HepG2 (cell line): ENCODE results near the gene ANO6. TPM values are rescaled to one million over a fixed set of nuclear protein-coding genes. Genes with fewer than 3 reads are reported as not detected.

Experiments used
- ATAC-seq: fragments of 200-7000 bp; cut with Tn5 transposase; 3 replicates; pipeline ENCODE4 v1.9.1; 2020; ENCODE audit warnings: mild to moderate bottlenecking, moderate library complexity
- BruUV-seq: library from RNA; stranded (reverse); fragments of 400-500 nt; replicated peaks from 2 replicates; lab custom pipeline; 2021; lab: Mats Ljungman, UMichigan
- CTCF ChIA-PET: fragments of 300-600 bp; formaldehyde crosslinking; extraction: SDS; loops from one replicate; lab custom pipeline; 2021; ENCODE audit warnings: low total read pairs, inconsistent platforms, low intra/inter-chr PET ratio; lab: Yijun Ruan, JAX
- POLR2A ChIA-PET: fragments of 350-600 bp; sonication (Branson Sonifier 250); formaldehyde crosslinking; loops from one replicate; lab custom pipeline; 2020; ENCODE audit warnings: antibody characterized with exemption, inconsistent platforms; lab: Yijun Ruan, JAX
- DNase-seq: peaks from one replicate; pipeline ENCODE4 v3.0.0-alpha.2; 2015; ENCODE audit warnings: low spot score
- FAIRE-seq: peaks from 3 replicates; lab custom pipeline; 2011; peaks lifted over from hg19 to GRCh38; lab: Jason Lieb, UNC
- H2AFZ ChIP-seq: one replicate; pipeline ENCODE4 v1.6.1; 2011; ENCODE audit warnings: low read length, inconsistent platforms
- H3K27ac ChIP-seq: fragments of 300-600 bp; 3 replicates; pipeline ENCODE4 v1.8.0; 2011; ENCODE audit warnings: mixed run types, mild to moderate bottlenecking, mixed read lengths, low read length, inconsistent platforms; ENCODE audit not compliant: insufficient read depth; ENCODE audit errors: extremely low read length
- H3K27me3 ChIP-seq, 2 experiments: fragments of 200-600 bp in 1 of 2; 2 replicates in 1 of 2; 3 replicates in 1 of 2; pipeline versions ENCODE4 v1.6.0 to v1.8.0; 2011; ENCODE audit warnings: low read length in 2 of 2, mild to moderate bottlenecking in 2 of 2, moderate library complexity in 2 of 2, inconsistent platforms in 1 of 2; ENCODE audit not compliant: insufficient read depth in 2 of 2, control insufficient read depth in 1 of 2
- H3K36me3 ChIP-seq, 2 experiments: fragments of 200-600 bp in 1 of 2; replicated peaks in 1 of 2; 2 replicates in 1 of 2; 3 replicates in 1 of 2; pipeline versions ENCODE4 v1.5.1 to v1.8.0; 2011; ENCODE audit warnings: low read length in 2 of 2, inconsistent platforms in 1 of 2; ENCODE audit not compliant: insufficient read depth in 2 of 2, control insufficient read depth in 1 of 2
- H3K4me1 ChIP-seq: 2 replicates; pipeline ENCODE4 v1.5.1; 2012; ENCODE audit warnings: low read length, inconsistent platforms; ENCODE audit not compliant: insufficient read depth
- H3K4me2 ChIP-seq: 2 replicates; pipeline ENCODE4 v1.6.0; 2011; ENCODE audit warnings: low read depth, low read length, inconsistent platforms
- H3K4me3 ChIP-seq, 3 experiments: fragments of 200-600 bp in 1 of 3; sonication (generic), shearing (Covaris generic) in 1 of 3; replicated peaks in 1 of 3; 2 replicates each; pipeline ENCODE4 v1.5.1; 2011 to 2016; ENCODE audit warnings: low read length in 3 of 3, inconsistent platforms in 2 of 3, low read depth in 2 of 3, mild to moderate bottlenecking in 2 of 3, control low read depth in 1 of 3, mixed read lengths in 1 of 3; ENCODE audit not compliant: insufficient read depth in 1 of 3
- H3K79me2 ChIP-seq: one replicate; pipeline ENCODE4 v1.6.1; 2011; ENCODE audit warnings: low read length, inconsistent platforms; ENCODE audit not compliant: insufficient read depth
- H3K9ac ChIP-seq: 2 replicates; pipeline ENCODE4 v1.6.0; 2011; ENCODE audit warnings: mild to moderate bottlenecking, low read depth, low read length, inconsistent platforms; ENCODE audit not compliant: insufficient read depth
- H3K9me3 ChIP-seq: 2 replicates; pipeline ENCODE4 v1.5.1; 2012; ENCODE audit warnings: mild to moderate bottlenecking, low read length
- H4K20me1 ChIP-seq: 2 replicates; pipeline ENCODE4 v1.6.0; 2011; ENCODE audit warnings: inconsistent platforms, mild to moderate bottlenecking, low read length, moderate library complexity; ENCODE audit not compliant: insufficient read depth
- AKAP8 ChIP-seq: sonication (generic); formaldehyde crosslinking; IDR thresholded peaks from 2 replicates; pipeline ENCODE4 v1.5.1; 2020; ENCODE audit warnings: mild to moderate bottlenecking, missing genetic modification reagents
- ATF3 ChIP-seq: sonication (generic); formaldehyde crosslinking; IDR thresholded peaks from 2 replicates; pipeline ENCODE4 v1.4.0; 2020; ENCODE audit warnings: missing genetic modification reagents
- HES4 ChIP-seq: sonication (generic); formaldehyde crosslinking; IDR thresholded peaks from 2 replicates; pipeline ENCODE4 v1.9.0; 2021; ENCODE audit warnings: mild to moderate bottlenecking, missing genetic modification reagents, borderline replicate concordance
- MXI1 ChIP-seq: IDR thresholded peaks from 3 replicates; pipeline ENCODE4 v1.6.1; 2012; ENCODE audit warnings: low read depth, low read length, inconsistent platforms, borderline replicate concordance
- NFYB ChIP-seq: sonication (generic); formaldehyde crosslinking; IDR thresholded peaks from 2 replicates; pipeline ENCODE4 v1.4.0; 2020; ENCODE audit warnings: missing genetic modification reagents
- RBFOX2 ChIP-seq: fragments of 200-400 bp; formaldehyde crosslinking; IDR thresholded peaks from 2 replicates; pipeline ENCODE4 v1.6.1; 2017; ENCODE audit warnings: low read depth, mild to moderate bottlenecking, low read length
- REST ChIP-seq, 2 experiments: IDR thresholded peaks; 2 replicates each; pipeline ENCODE4 v1.6.1; 2011 to 2012; ENCODE audit warnings: low read length in 2 of 2, borderline replicate concordance in 1 of 2, low read depth in 1 of 2, mild to moderate bottlenecking in 1 of 2, moderate library complexity in 1 of 2
- SNRNP70 ChIP-seq: fragments of 200-400 bp; formaldehyde crosslinking; IDR thresholded peaks from 2 replicates; pipeline ENCODE4 v1.6.1; 2017; ENCODE audit warnings: mild to moderate bottlenecking, low read depth, low read length, moderate library complexity
- SPEN ChIP-seq: sonication (generic); formaldehyde crosslinking; IDR thresholded peaks from 2 replicates; pipeline ENCODE4 v1.5.1; 2020; ENCODE audit warnings: low read depth, mild to moderate bottlenecking, missing genetic modification reagents
- TFE3 ChIP-seq: IDR thresholded peaks from 2 replicates; pipeline ENCODE4 v1.6.1; 2016
- TGIF2 ChIP-seq: IDR thresholded peaks from 2 replicates; pipeline ENCODE4 v1.6.1; 2016; ENCODE audit warnings: control low read depth, missing compliant biosample characterization
- TRAFD1 ChIP-seq: sonication (generic); formaldehyde crosslinking; IDR thresholded peaks from 2 replicates; pipeline ENCODE4 v1.5.1; 2020; ENCODE audit warnings: missing genetic modification reagents, mild to moderate bottlenecking, borderline replicate concordance
- XBP1 ChIP-seq: sonication (generic); formaldehyde crosslinking; IDR thresholded peaks from 2 replicates; pipeline ENCODE4 v1.5.0; 2020; ENCODE audit warnings: missing genetic modification reagents
- ZBTB7A ChIP-seq: sonication (generic); formaldehyde crosslinking; IDR thresholded peaks from 2 replicates; pipeline ENCODE4 v1.8.0; 2022; ENCODE audit warnings: mild to moderate bottlenecking, missing genetic modification reagents
- ZNF20 ChIP-seq: sonication (generic); formaldehyde crosslinking; IDR thresholded peaks from 2 replicates; pipeline ENCODE4 v1.4.0; 2020; ENCODE audit warnings: mild to moderate bottlenecking, moderate library complexity, missing genetic modification reagents
- ZNF362 ChIP-seq: sonication (generic); formaldehyde crosslinking; IDR thresholded peaks from 2 replicates; pipeline ENCODE4 v1.4.0; 2020; ENCODE audit warnings: missing genetic modification reagents, mild to moderate bottlenecking, borderline replicate concordance
- ZNF383 ChIP-seq: sonication (generic); formaldehyde crosslinking; IDR thresholded peaks from 2 replicates; pipeline ENCODE4 v1.4.0; 2020; ENCODE audit warnings: missing genetic modification reagents, mild to moderate bottlenecking, borderline replicate concordance
- ZNF776 ChIP-seq: sonication (generic); formaldehyde crosslinking; IDR thresholded peaks from 2 replicates; pipeline ENCODE4 v1.4.0; 2020; ENCODE audit warnings: mild to moderate bottlenecking, missing genetic modification reagents
- WGBS: methylation state at CpG from one replicate; pipeline ENCODE4 v1.1.6; 2017; ENCODE audit warnings: low lambda C conversion rate; 5-methylcytosine and 5-hydroxymethylcytosine counted together
- in situ Hi-C: cut with HindIII; loops from 2 replicates; pipeline ENCODE4 v1.10.0; 2017; ENCODE audit warnings: low pct_unique_long_range_greater_than_20kb; ENCODE audit not compliant: extremely low pct_ligation_motif_present
- intact Hi-C: fragments of 100-400 bp; cut with micrococcal nuclease; formaldehyde crosslinking; loops from one replicate; pipeline ENCODE4 v1.10.0; 2022; ENCODE audit not compliant: unreplicated experiment
- polyA plus RNA-seq, 8 experiments: library from polyadenylated mRNA; depleted of rRNA in 3 of 8; stranded (reverse) in 7 of 8; unstranded in 1 of 8; fragments of >200 nt; fragmentation: Illumina TruSeq in 4 of 8; extraction: Trizol in 4 of 8; gene quantifications; 2 replicates each; pipeline versions ENCODE4 v1.2.1 to v1.2.3, GENCODE V29; 2011 to 2016; ENCODE audit warnings: low read depth in 4 of 8, missing spikeins in 1 of 8, mixed read lengths in 1 of 8; ENCODE audit not compliant: insufficient read depth in 1 of 8
- total RNA-seq, 5 experiments: library from RNA; depleted of rRNA; stranded (reverse); fragments of >200 nt; fragmentation: Illumina TruSeq; extraction: Trizol; gene quantifications; 2 replicates each; pipeline ENCODE4 v1.2.3, GENCODE V29; 2016; ENCODE audit warnings: low read depth in 1 of 5

The ANO6 gene
- total and polyA plus RNA-seq, 2 of the 13 experiments (the other 11 are each of a cell fraction or from before 2014, with no cell fraction given): 37.8 to 57.1 TPM

- H2AFZ ChIP-seq: no peak overlapping the region
- H3K9ac ChIP-seq: no peak overlapping the region
- CTCF ChIA-PET: no interaction called here
- H3K4me1 ChIP-seq: no peaks in the 10 kb centered on the region
- H3K4me3 ChIP-seq: no peak overlapping the region
- ATAC-seq: no peak
- H3K79me2 ChIP-seq: no peaks in the 10 kb centered on the region
- intact Hi-C loops (no loop called here), in situ Hi-C loops (no loop called here)
- no TSS peak for BruUV-seq
- H4K20me1 ChIP-seq: no peaks in the 10 kb centered on the region
- H3K9me3 ChIP-seq: no peaks in the 10 kb centered on the region
- POLR2A ChIA-PET: no interaction called here
- H3K36me3 ChIP-seq: peaks cover 4 to 36% of the 10 kb centered on the region in 2 experiments; a peak in 3 of 5 replicates
- no peak for FAIRE-seq
- no peak overlapping the region for H3K4me2 ChIP-seq
- no peaks in the 10 kb centered on the region for H3K27me3 ChIP-seq
- H3K27ac ChIP-seq: no peak overlapping the region
- DNase-seq: no peak
- 92% methylated on average over 2 of the region's 2 CpGs for WGBS
- TF ChIP-seq REST (IDR thresholded peaks at IDR 0.05; ENCODE audit: borderline replicate concordance in 1 of 2, low read depth in 1 of 2, low read length in 2 of 2) (no peak), HES4 (CRISPR knock-in tag) (no peak), ZNF383 (CRISPR knock-in tag) (no peak), ZBTB7A (CRISPR knock-in tag) (no peak), ZNF362 (no peak), NFYB (CRISPR knock-in tag) (no peak), TGIF2 (CRISPR knock-in tag) (no peak), MXI1 (no peak), XBP1 (CRISPR knock-in tag) (no peak), TRAFD1 (CRISPR knock-in tag) (no peak), SNRNP70 (no peak), AKAP8 (no peak), ZNF776 (CRISPR knock-in tag) (no peak), SPEN (CRISPR knock-in tag) (no peak), TFE3 (CRISPR knock-in tag) (no peak), ATF3 (no peak), ZNF20 (CRISPR knock-in tag) (no peak), RBFOX2 (no peak)
Measured at GRCh38 chr12:45400991-45401390, 185.1 kb downstream of the ANO6 start.
